Panc1 (cell line): ENCODE measurements around the gene DTHD1.

Experiments
- CTCF ChIP-seq: fragments of 450-650 bp; IDR thresholded peaks from 2 replicates; pipeline ENCODE4 v1.5.1; 2017; ENCODE audit warnings: mild to moderate bottlenecking
- SIN3A ChIP-seq: IDR thresholded peaks from 2 replicates; pipeline ENCODE4 v1.6.1; 2012; ENCODE audit warnings: low read depth, mild to moderate bottlenecking, low read length, moderate library complexity, borderline replicate concordance; ENCODE audit not compliant: insufficient read depth

GRCh38 chr4:36358173-36358572, 76.8 kb downstream of the DTHD1 start:
- TF ChIP-seq SIN3A (no peak), CTCF (no peak)
